GM12878 (cell line): ENCODE data around the gene SPDYE3. TPM values are rescaled to one million over a fixed set of nuclear protein-coding genes. Genes with fewer than 3 reads are reported as not detected.

Experiments
- ATAC-seq: fragments of 200-7000 bp; cut with Tn5 transposase; 3 replicates; pipeline ENCODE4 v1.9.1; 2020; ENCODE audit warnings: mild to moderate bottlenecking, moderate library complexity
- BruUV-seq: library from RNA; stranded (reverse); fragments of 400-500 nt; replicated peaks from 2 replicates; lab custom pipeline; 2021; lab: Mats Ljungman, UMichigan
- CTCF ChIA-PET: fragments of 300-600 bp; sonication (Branson Sonifier 250); formaldehyde crosslinking; extraction: SDS; loops from one replicate; lab custom pipeline; 2021; ENCODE audit warnings: inconsistent platforms; lab: Yijun Ruan, JAX
- POLR2A ChIA-PET: fragments of 350-600 bp; formaldehyde crosslinking; extraction: SDS; loops from one replicate; lab custom pipeline; 2021; ENCODE audit warnings: inconsistent platforms; lab: Charles Lee
- RAD21 ChIA-PET: fragments of 300-600 bp; sonication (Branson Sonifier 250); formaldehyde crosslinking; loops from one replicate; lab custom pipeline; 2023; ENCODE audit warnings: antibody characterized with exemption; ENCODE audit not compliant: unreplicated experiment; lab: Charles Lee
- SMC1A ChIA-PET: fragments of 300-600 bp; sonication (Branson Sonifier 250); formaldehyde crosslinking; loops from one replicate; lab custom pipeline; 2023; ENCODE audit not compliant: unreplicated experiment, uncharacterized antibody; lab: Charles Lee
- DNase-seq: peaks from one replicate; pipeline ENCODE4 v3.0.0-alpha.2; 2011; ENCODE audit warnings: low read depth, low spot score
- FAIRE-seq: peaks from 3 replicates; lab custom pipeline; 2011; peaks lifted over from hg19 to GRCh38; lab: Jason Lieb, UNC
- H2AFZ ChIP-seq: 2 replicates; pipeline ENCODE4 v1.6.0; 2011; ENCODE audit warnings: low read depth, low read length, control low read depth; ENCODE audit not compliant: control insufficient read depth
- H3K27ac ChIP-seq: 2 replicates; pipeline ENCODE4 v1.5.1; 2011; ENCODE audit warnings: control low read depth; ENCODE audit not compliant: control insufficient read depth, insufficient read depth
- H3K27me3 ChIP-seq, 2 experiments: replicated peaks in 1 of 2; 2 replicates each; pipeline versions ENCODE4 v1.6.0 to v1.6.1; 2011; ENCODE audit warnings: low read length in 1 of 2; ENCODE audit not compliant: control insufficient read depth in 2 of 2, insufficient read depth in 2 of 2
- H3K36me3 ChIP-seq, 2 experiments: 2 replicates each; pipeline ENCODE4 v1.5.1; 2011; ENCODE audit warnings: low read length in 1 of 2; ENCODE audit not compliant: control insufficient read depth in 2 of 2, insufficient read depth in 2 of 2
- H3K4me1 ChIP-seq: 2 replicates; pipeline ENCODE4 v1.6.1; 2011; ENCODE audit warnings: mild to moderate bottlenecking, low read length, moderate library complexity, mixed read lengths; ENCODE audit not compliant: control insufficient read depth, insufficient read depth
- H3K4me2 ChIP-seq: 2 replicates; pipeline ENCODE4 v1.6.0; 2011; ENCODE audit warnings: control low read depth; ENCODE audit not compliant: control insufficient read depth, insufficient read depth
- H3K4me3 ChIP-seq: fragments of 200-600 bp; sonication (generic); 2 replicates; pipeline ENCODE4 v1.5.1; 2016
- H3K79me2 ChIP-seq: 2 replicates; pipeline ENCODE4 v1.6.0; 2011; ENCODE audit warnings: low read length; ENCODE audit not compliant: control insufficient read depth, insufficient read depth
- H3K9ac ChIP-seq: 2 replicates; pipeline ENCODE4 v1.8.0; 2011; ENCODE audit warnings: low read length, control low read depth, mixed read lengths; ENCODE audit not compliant: control insufficient read depth, insufficient read depth
- H3K9me3 ChIP-seq: replicated peaks from 3 replicates; pipeline ENCODE4 v1.5.1; 2011; ENCODE audit warnings: mild to moderate bottlenecking, low read length; ENCODE audit not compliant: control insufficient read depth, insufficient read depth
- H4K20me1 ChIP-seq: 2 replicates; pipeline ENCODE4 v1.6.0; 2011; ENCODE audit not compliant: control insufficient read depth, insufficient read depth
- HCFC1 ChIP-seq: fragments of 150-350 bp; IDR thresholded peaks from 2 replicates; pipeline ENCODE4 v1.6.1; 2014; ENCODE audit warnings: low read length
- LARP7 ChIP-seq: fragments of 450-650 bp; IDR thresholded peaks from 2 replicates; pipeline ENCODE4 v1.6.1; 2017; ENCODE audit warnings: mild to moderate bottlenecking
- MTA3 ChIP-seq: IDR thresholded peaks from 2 replicates; pipeline ENCODE4 v1.6.1; 2012; ENCODE audit warnings: low read length, inconsistent platforms, borderline replicate concordance
- NFIC ChIP-seq: IDR thresholded peaks from 2 replicates; pipeline ENCODE4 v1.6.1; 2012; ENCODE audit warnings: low read depth, mild to moderate bottlenecking, inconsistent platforms, low read length, moderate library complexity
- RFX5 ChIP-seq: IDR thresholded peaks from 2 replicates; pipeline ENCODE4 v1.6.1; 2011; ENCODE audit warnings: low read depth, low read length, improper control_type of control experiment
- RUNX3 ChIP-seq: IDR thresholded peaks from 2 replicates; pipeline ENCODE4 v1.6.1; 2012; ENCODE audit warnings: low read length, inconsistent platforms
- SP1 ChIP-seq: IDR thresholded peaks from one replicate; pipeline ENCODE4 v1.6.1; 2011; ENCODE audit warnings: low read depth, low read length
- SUPT20H ChIP-seq: IDR thresholded peaks from 2 replicates; pipeline ENCODE4 v1.6.1; 2011; ENCODE audit warnings: low read depth, mild to moderate bottlenecking, low read length, moderate library complexity, borderline replicate concordance; ENCODE audit not compliant: control insufficient read depth
- WRNIP1 ChIP-seq: IDR thresholded peaks from 2 replicates; pipeline ENCODE4 v1.6.1; 2011; ENCODE audit warnings: low read depth, low read length, improper control_type of control experiment, borderline replicate concordance
- ZNF24 ChIP-seq: fragments of 450-650 bp; IDR thresholded peaks from 2 replicates; pipeline ENCODE4 v1.6.1; 2017; ENCODE audit warnings: antibody characterized with exemption, mild to moderate bottlenecking
- WGBS: methylation state at CpG from one replicate; pipeline ENCODE4 v1.1.6; 2016; ENCODE audit warnings: low lambda C conversion rate; ENCODE audit not compliant: insufficient replicate concordance, insufficient coverage; ENCODE audit errors: missing lambda C conversion rate; 5-methylcytosine and 5-hydroxymethylcytosine counted together
- in situ Hi-C: fragments of 300-500 bp; cut with MboI; formaldehyde crosslinking; loops from 9 replicates; pipeline ENCODE4 v1.14.3; 2018; ENCODE audit warnings: mixed read lengths
- intact Hi-C: fragments of 100-400 bp; cut with micrococcal nuclease; formaldehyde crosslinking; loops from one replicate; pipeline ENCODE4 v1.14.2; 2022; ENCODE audit not compliant: unreplicated experiment
- polyA plus RNA-seq, 11 experiments: library from polyadenylated mRNA; depleted of rRNA in 4 of 11; unstranded in 6 of 11; stranded (reverse) in 5 of 11; fragments of >200 nt; fragmentation: Nextera tagmentation in 4 of 11; fragmentation: Illumina TruSeq in 1 of 11; extraction: Ambion mirVana in 4 of 11; extraction: Trizol in 1 of 11; gene quantifications; 1 replicate in 1 of 11; 2 replicates in 10 of 11; pipeline versions ENCODE4 v1.2.1 to v1.2.3, GENCODE V29; 2011 to 2016; ENCODE audit warnings: inconsistent platforms in 2 of 11, missing spikeins in 2 of 11, low read depth in 1 of 11
- total RNA-seq, 4 experiments: library from RNA; depleted of rRNA in 3 of 4; stranded (reverse); fragments of >200 nt in 3 of 4; fragmentation: Illumina TruSeq in 1 of 4; extraction: Trizol in 1 of 4; gene quantifications; 2 replicates each; pipeline versions ENCODE4 v1.2.1 to v1.2.3, GENCODE V29; 2013 to 2021
- TF ChIP-seq, protein P1 (sequence below): IDR thresholded peaks from 2 replicates; pipeline ENCODE4 v1.6.1; 2012; ENCODE audit warnings: mild to moderate bottlenecking, low read depth, low read length

SPDYE3 gene
- total and polyA plus RNA-seq, 10 of the 15 experiments (the other 5 are each of a cell fraction or from before 2014, with no cell fraction given), result 0.03 to 9.4 (median 1.4) TPM; not detected in 4

DNA sequence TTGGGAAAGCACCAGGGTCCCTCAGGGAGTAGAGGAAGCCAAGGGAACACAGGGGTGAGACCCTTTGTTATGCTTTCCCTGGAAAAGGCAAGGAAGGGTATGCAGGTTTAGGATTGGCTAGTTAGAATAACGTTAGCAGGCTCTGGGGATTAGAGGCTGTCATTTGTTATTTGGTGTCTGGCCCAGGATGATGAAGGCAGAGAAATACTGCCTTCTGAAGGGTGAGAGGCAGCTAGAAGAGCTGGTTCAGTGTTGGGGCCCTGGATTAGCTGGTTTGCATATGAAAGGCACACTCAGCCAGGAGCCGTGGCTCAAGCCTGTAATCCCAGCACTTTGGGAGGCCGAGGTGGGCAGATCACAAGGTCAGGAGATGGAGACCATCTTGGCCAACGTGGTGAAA is 62.8 kb downstream of the SPDYE3 start:
- H3K4me2 ChIP-seq, result peak overlapping the region; percentile 19; the same call in 1 of the 2 replicates
- TF ChIP-seq RUNX3 (no peak), SUPT20H (no peak), WRNIP1 (no peak), HCFC1 (no peak), LARP7 (no peak), ZNF24 (no peak), SP1 (no peak), RFX5 (no peak), MTA3 (no peak), NFIC (no peak)
- TF ChIP-seq, protein P1, sequence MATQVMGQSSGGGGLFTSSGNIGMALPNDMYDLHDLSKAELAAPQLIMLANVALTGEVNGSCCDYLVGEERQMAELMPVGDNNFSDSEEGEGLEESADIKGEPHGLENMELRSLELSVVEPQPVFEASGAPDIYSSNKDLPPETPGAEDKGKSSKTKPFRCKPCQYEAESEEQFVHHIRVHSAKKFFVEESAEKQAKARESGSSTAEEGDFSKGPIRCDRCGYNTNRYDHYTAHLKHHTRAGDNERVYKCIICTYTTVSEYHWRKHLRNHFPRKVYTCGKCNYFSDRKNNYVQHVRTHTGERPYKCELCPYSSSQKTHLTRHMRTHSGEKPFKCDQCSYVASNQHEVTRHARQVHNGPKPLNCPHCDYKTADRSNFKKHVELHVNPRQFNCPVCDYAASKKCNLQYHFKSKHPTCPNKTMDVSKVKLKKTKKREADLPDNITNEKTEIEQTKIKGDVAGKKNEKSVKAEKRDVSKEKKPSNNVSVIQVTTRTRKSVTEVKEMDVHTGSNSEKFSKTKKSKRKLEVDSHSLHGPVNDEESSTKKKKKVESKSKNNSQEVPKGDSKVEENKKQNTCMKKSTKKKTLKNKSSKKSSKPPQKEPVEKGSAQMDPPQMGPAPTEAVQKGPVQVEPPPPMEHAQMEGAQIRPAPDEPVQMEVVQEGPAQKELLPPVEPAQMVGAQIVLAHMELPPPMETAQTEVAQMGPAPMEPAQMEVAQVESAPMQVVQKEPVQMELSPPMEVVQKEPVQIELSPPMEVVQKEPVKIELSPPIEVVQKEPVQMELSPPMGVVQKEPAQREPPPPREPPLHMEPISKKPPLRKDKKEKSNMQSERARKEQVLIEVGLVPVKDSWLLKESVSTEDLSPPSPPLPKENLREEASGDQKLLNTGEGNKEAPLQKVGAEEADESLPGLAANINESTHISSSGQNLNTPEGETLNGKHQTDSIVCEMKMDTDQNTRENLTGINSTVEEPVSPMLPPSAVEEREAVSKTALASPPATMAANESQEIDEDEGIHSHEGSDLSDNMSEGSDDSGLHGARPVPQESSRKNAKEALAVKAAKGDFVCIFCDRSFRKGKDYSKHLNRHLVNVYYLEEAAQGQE, result no peak
- TF ChIP-seq, all 136 proteins: peak for 0
- Histone ChIP-seq H3K36me3 (no peaks in the 10 kb centered on the region), H3K79me2 (peaks cover 11% of the 10 kb centered on the region), H3K9ac (peak overlapping the region; percentile 49; the same call in 1 of the 2 replicates), H3K9me3 (no peaks in the 10 kb centered on the region), H4K20me1 (no peaks in the 10 kb centered on the region), H2AFZ (peak overlapping the region; percentile 9; the same call in 1 of the 2 replicates), H3K27me3 (no peaks in the 10 kb centered on the region), H3K4me1 (peaks cover 67% of the 10 kb centered on the region), H3K27ac (peak overlapping the region; percentile 63), H3K4me3 (no peak overlapping the region)
- in situ Hi-C loops, result no loop called here
- no TSS peak for BruUV-seq
- ChIA-PET SMC1A (interaction anchor here (1.0 kb wide), 2 partner anchors 23 to 37 kb away, joined by 3 to 5 read pairs; no protein-coding TSS in a partner anchor), RAD21 (interaction anchor here (4.1 kb wide), 1 partner anchor 37 kb away, joined by 25 read pairs; no protein-coding TSS in a partner anchor), POLR2A (interaction anchor here (1.0 kb wide), 1 partner anchor 53 kb away, joined by 4 read pairs; no protein-coding TSS in a partner anchor), CTCF (interaction anchor here (1.1 to 10.0 kb wide), 4 partner anchors 17 to 45 kb away, joined by 3 to 134 read pairs (median 11); no protein-coding TSS in a partner anchor)
- 87% methylated on average over 4 of the region's 4 CpGs for WGBS
- intact Hi-C loops, result no loop called here
- DNase-seq, result no peak
- no peak for ATAC-seq
- FAIRE-seq, result no peak
